ENCODE measurements around the gene ZFP64.

- TF ChIP-seq CTCF (conservative IDR thresholded peaks at IDR 0.05 in 1 of 2, IDR thresholded peaks at IDR 0.05 in 1 of 2; ENCODE audit: extremely low read depth in 1 of 2, insufficient read depth in 1 of 2, low read depth in 1 of 2, low read length in 2 of 2) (no peak), EZH2 (IDR thresholded peaks at IDR 0.05; ENCODE audit: borderline replicate concordance, low read length) (no peak)
These were observed 9.8 kb upstream of the ZFP64 start for GRCh38 chr20:52201395-52201794.
